ENCODE measurements around the gene KEL.
"Not testable (repeated sequence)": the region's sequence is repeated elsewhere in the genome, so short reads cannot be mapped to it uniquely, and the experiment has no call there.

Gene KEL
- total RNA-seq, result 0 to 0.24 (median 0.09) reads per million in 4 experiments

- DNase-seq, result no peak
Observed at GRCh38 chr7:142961973-142962926, at the start of gene KEL. Gene KEL (minus strand): TSS chr7:142962363. CDS start chr7:142962206, 157 bp downstream.

- DNase-seq, result peak; percentile 64
Observed at GRCh38 chr7:143008007-143008901, 46.1 kb upstream of the KEL start.

- no peak for DNase-seq
Observed at GRCh38 chr7:143005632-143006260, 43.6 kb upstream of the KEL start.

GRCh38 chr7:143003393-143004051 lies 41.4 kb upstream of the KEL start:
- DNase-seq, result no peak

- DNase-seq, result no peak
Observed at GRCh38 chr7:143002898-143003297, 40.7 kb upstream of the KEL start.

GRCh38 chr7:143002106-143002505 lies 39.9 kb upstream of the KEL start:
- no peak for DNase-seq

GRCh38 chr7:143000648-143001047 lies 38.5 kb upstream of the KEL start:
- DNase-seq, result no peak

GRCh38 chr7:142999793-143000192 lies 37.6 kb upstream of the KEL start:
- no peak for DNase-seq

- no peak for DNase-seq
Observed at GRCh38 chr7:142998966-142999365, 36.8 kb upstream of the KEL start.

- no peak for DNase-seq
Observed at GRCh38 chr7:142997456-142997989, 35.4 kb upstream of the KEL start.

- no peak for DNase-seq
Observed at GRCh38 chr7:142992427-142992826, 30.3 kb upstream of the KEL start.

GRCh38 chr7:142984297-142984696 lies 22.1 kb upstream of the KEL start:
- no peak for DNase-seq

- DNase-seq, result no peak
Observed at GRCh38 chr7:142983825-142984224, 21.7 kb upstream of the KEL start.

GRCh38 chr7:142978402-142978801 lies 16.2 kb upstream of the KEL start:
- DNase-seq, result not testable (repeated sequence)

GRCh38 chr7:142974626-142975025 lies 12.5 kb upstream of the KEL start:
- no peak for DNase-seq

GRCh38 chr7:142969183-142969582 lies 7.0 kb upstream of the KEL start:
- DNase-seq, result no peak

- no peak for DNase-seq
Observed at GRCh38 chr7:142968229-142968628, 6.1 kb upstream of the KEL start.

GRCh38 chr7:142964502-142965246 lies 2.5 kb upstream of the KEL start:
- no peak for DNase-seq

GRCh38 chr7:142963993-142964392 lies 1.8 kb upstream of the KEL start:
- no peak for DNase-seq

- no peak for DNase-seq
Observed at GRCh38 chr7:142962991-142963390, 828 bp upstream of the KEL start.

GRCh38 chr7:142961595-142961972 lies 579 bp downstream of the KEL start:
- DNase-seq, result no peak

Data from effector CD8-positive, alpha-beta T cell (primary cell).